Endodermal cell (in vitro differentiated cells): Measurements from ENCODE around the gene PRKAG2. TPM values are rescaled to one million over a fixed set of nuclear protein-coding genes. Genes with fewer than 3 reads are reported as not detected.
"Not testable (repeated sequence)": the region's sequence is repeated elsewhere in the genome, so short reads cannot be mapped to it uniquely, and the experiment has no call there.

ENCODE experiments used
- DNase-seq: peaks from one replicate; pipeline ENCODE4 v3.0.0-alpha.2; 2017
- H3K27ac ChIP-seq: 2 replicates; pipeline ENCODE4 v1.5.1; 2013; ENCODE audit warnings: mild to moderate bottlenecking, low read depth, low read length, moderate library complexity
- H3K27me3 ChIP-seq: 2 replicates; pipeline ENCODE4 v1.6.1; 2013; ENCODE audit warnings: mild to moderate bottlenecking, low read length, moderate library complexity; ENCODE audit not compliant: insufficient read depth, control insufficient read depth, poor library complexity, severe bottlenecking
- H3K36me3 ChIP-seq: 2 replicates; pipeline ENCODE4 v1.7.0; 2013; ENCODE audit warnings: mild to moderate bottlenecking, low read length, moderate library complexity; ENCODE audit not compliant: control insufficient read depth, insufficient read depth
- H3K4me1 ChIP-seq: one replicate; pipeline ENCODE4 v1.7.0; 2013; ENCODE audit warnings: low read length; ENCODE audit not compliant: control insufficient read depth, insufficient read depth
- H3K4me3 ChIP-seq: 2 replicates; pipeline ENCODE4 v1.5.1; 2013; ENCODE audit warnings: mild to moderate bottlenecking, low read length, moderate library complexity
- H3K9ac ChIP-seq: 2 replicates; pipeline ENCODE4 v1.6.1; 2013; ENCODE audit warnings: mild to moderate bottlenecking, low read length, moderate library complexity; ENCODE audit not compliant: poor library complexity, severe bottlenecking; ENCODE audit errors: extremely low read depth
- H3K9me3 ChIP-seq: 2 replicates; pipeline ENCODE4 v1.6.1; 2013; ENCODE audit warnings: mild to moderate bottlenecking, low read length, moderate library complexity; ENCODE audit not compliant: control insufficient read depth
- H3K27ac Mint-ChIP-seq: 2 replicates; pipeline ENCODE4 v1.8.0; 2020; ENCODE audit warnings: mixed read lengths
- H3K27me3 Mint-ChIP-seq: 2 replicates; pipeline ENCODE4 v1.8.0; 2021; ENCODE audit warnings: mild to moderate bottlenecking, mixed read lengths; ENCODE audit not compliant: insufficient read depth
- H3K36me3 Mint-ChIP-seq: 2 replicates; pipeline ENCODE4 v1.8.0; 2020; ENCODE audit warnings: low read depth, mixed read lengths
- H3K4me1 Mint-ChIP-seq: 2 replicates; pipeline ENCODE4 v1.8.0; 2020; ENCODE audit warnings: mixed read lengths
- H3K4me3 Mint-ChIP-seq: 2 replicates; pipeline ENCODE4 v1.8.0; 2020; ENCODE audit warnings: mild to moderate bottlenecking, moderate library complexity, mixed read lengths
- H3K9me3 Mint-ChIP-seq: 2 replicates; pipeline ENCODE4 v1.8.0; 2020; ENCODE audit warnings: mild to moderate bottlenecking, mixed read lengths
- CTCF ChIP-seq: fragments of 200-600 bp; sonication (generic); conservative IDR thresholded peaks from 2 replicates; pipeline ENCODE4 v1.5.0; 2021; ENCODE audit warnings: antibody characterized with exemption, mild to moderate bottlenecking
- WGBS, 2 experiments: methylation state at CpG; one replicate each; pipeline versions ENCODE4 v1.1.5 to v1.1.7; 2013; ENCODE audit warnings: missing lambda C conversion rate in 2 of 2, mixed read lengths in 1 of 2; ENCODE audit not compliant: insufficient coverage in 1 of 2, insufficient read length in 1 of 2; 5-methylcytosine and 5-hydroxymethylcytosine counted together
- total RNA-seq, 2 donors: library from RNA; stranded (reverse); fragmentation: NEBNext Ultra II Directional in 1 of 2; extraction: Animal tissue kit (Norgen Biotek cat#: 25700) in 1 of 2; gene quantifications; 2 replicates in 1 of 2; 3 replicates in 1 of 2; pipeline ENCODE4 v1.2.1, GENCODE V29; 2021

PRKAG2 gene
- total RNA-seq, 2 donors from 2014 or later, result 17.2 to 20.7 TPM

GRCh38 chr7:151877911-151878835 is 1.3 kb upstream of the PRKAG2 start:
- WGBS, 2 experiments, result 17 to 25% methylated on average over 15 to 30 of the region's 30 CpGs
- no peak for TF ChIP-seq CTCF
- H3K36me3 Mint-ChIP-seq, result no peaks in the 10 kb centered on the region
- Histone ChIP-seq H3K27me3 (peaks cover 53% of the 10 kb centered on the region), H3K4me1 (no peaks in the 10 kb centered on the region), H3K9ac (no peak overlapping the region), H3K36me3 (no peaks in the 10 kb centered on the region), H3K4me3 (no peak overlapping the region), H3K9me3 (no peaks in the 10 kb centered on the region), H3K27ac (no peak overlapping the region)
- DNase-seq, result no peak
- peaks cover 60% of the 10 kb centered on the region for H3K27me3 Mint-ChIP-seq
- no peaks in the 10 kb centered on the region for H3K9me3 Mint-ChIP-seq
- peak overlapping the region; percentile 77 for H3K4me3 Mint-ChIP-seq
- H3K27ac Mint-ChIP-seq, result no peak overlapping the region
- no peaks in the 10 kb centered on the region for H3K4me1 Mint-ChIP-seq

- H3K4me3 ChIP-seq, result peak overlapping the region; percentile 85
- peaks cover 55% of the 10 kb centered on the region for H3K27me3 ChIP-seq
- H3K9ac ChIP-seq, result no peak overlapping the region
- Mint-ChIP-seq H3K27ac (peak overlapping the region; percentile 85), H3K4me1 (no peaks in the 10 kb centered on the region), H3K27me3 (peaks cover 63% of the 10 kb centered on the region), H3K9me3 (no peaks in the 10 kb centered on the region), H3K4me3 (peak overlapping the region; percentile 77), H3K36me3 (no peaks in the 10 kb centered on the region)
- H3K9me3 ChIP-seq, result no peaks in the 10 kb centered on the region
- no peak for TF ChIP-seq CTCF
- H3K36me3 ChIP-seq, result no peaks in the 10 kb centered on the region
- 0% methylated on average over 41 to 87 of the region's 93 CpGs for WGBS, 2 experiments
- DNase-seq, result peak; percentile 90
- H3K4me1 ChIP-seq, result no peaks in the 10 kb centered on the region
- H3K27ac ChIP-seq, result no peak overlapping the region
Observed at GRCh38 chr7:151875942-151876898, 695 bp downstream of the PRKAG2 start.

GRCh38 chr7:151874479-151874878 is 2.4 kb downstream of the PRKAG2 start:
- DNase-seq, H3K4me1 ChIP-seq, H3K36me3 Mint-ChIP-seq, H3K4me3 ChIP-seq, H3K9me3 ChIP-seq, H3K4me1 Mint-ChIP-seq, H3K27ac Mint-ChIP-seq, H3K9ac ChIP-seq, H3K27ac ChIP-seq, H3K4me3 Mint-ChIP-seq, H3K9me3 Mint-ChIP-seq, H3K36me3 ChIP-seq: not testable (repeated sequence)
- peaks cover 60% of the 10 kb centered on the region for H3K27me3 Mint-ChIP-seq
- peaks cover 45% of the 10 kb centered on the region for H3K27me3 ChIP-seq
- 88% methylated on average over 4 of the region's 4 CpGs; no CpG with 5 or more reads in 1 of the 2 experiments for WGBS, 2 experiments
